H7 (cell line): ENCODE results near the gene APBB1IP. TPM values are rescaled to one million over a fixed set of nuclear protein-coding genes. Genes with fewer than 3 reads are reported as not detected.

ENCODE experiments used
- DNase-seq: peaks from one replicate; pipeline ENCODE4 v3.0.0; 2012
- H3K27me3 ChIP-seq: 2 replicates; pipeline ENCODE4 v1.6.0; 2011; ENCODE audit warnings: mild to moderate bottlenecking, low read length; ENCODE audit not compliant: control insufficient read depth, insufficient read depth
- H3K36me3 ChIP-seq: replicated peaks from 2 replicates; pipeline ENCODE4 v1.5.1; 2011; ENCODE audit warnings: low read length; ENCODE audit not compliant: control insufficient read depth, insufficient read depth
- H3K4me3 ChIP-seq: 2 replicates; pipeline ENCODE4 v1.5.1; 2011; ENCODE audit warnings: low read depth, mild to moderate bottlenecking, control low read depth, low read length, moderate library complexity; ENCODE audit not compliant: insufficient read depth
- total RNA-seq: library from RNA; depleted of rRNA; stranded (reverse); fragments of >200 nt; shearing (Covaris generic); gene quantifications from 2 replicates; pipeline ENCODE4 v1.2.3, GENCODE V29; 2014

Gene APBB1IP
- total RNA-seq, 1 experiment from 2014 or later = not detected

GRCh38 chr10:26525586-26525985 is 87.4 kb downstream of the APBB1IP start:
- Histone ChIP-seq H3K36me3 (no peaks in the 10 kb centered on the region), H3K4me3 (no peak overlapping the region), H3K27me3 (no peaks in the 10 kb centered on the region)
- DNase-seq = no peak

- DNase-seq = no peak
- H3K4me3 ChIP-seq = no peak overlapping the region
- H3K27me3 ChIP-seq = no peaks in the 10 kb centered on the region
- H3K36me3 ChIP-seq = no peaks in the 10 kb centered on the region
Observed at GRCh38 chr10:26527018-26527417, 88.9 kb downstream of the APBB1IP start.

DNA sequence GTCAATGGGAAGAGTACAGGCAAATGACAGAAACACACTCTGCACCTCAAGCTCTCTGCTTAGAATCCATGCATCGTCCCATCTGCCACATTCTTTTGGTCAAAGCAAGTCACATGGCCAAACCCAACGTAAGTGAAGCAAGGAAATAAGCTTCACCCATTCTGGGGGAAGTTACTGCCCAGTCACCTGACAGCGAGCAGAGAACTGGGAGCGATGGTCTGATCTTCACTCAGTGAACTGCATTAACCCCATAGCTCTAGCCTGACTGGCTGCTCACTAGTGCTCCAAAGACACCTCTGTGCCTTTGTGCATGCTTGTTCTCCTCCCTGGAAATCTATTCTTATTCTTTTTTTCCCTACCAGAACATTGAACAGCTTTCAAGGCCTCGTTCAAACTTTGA is 89.9 kb downstream of the APBB1IP start:
- DNase-seq = no peak
- Histone ChIP-seq H3K36me3 (no peaks in the 10 kb centered on the region), H3K4me3 (no peak overlapping the region), H3K27me3 (no peaks in the 10 kb centered on the region)

- Histone ChIP-seq H3K36me3 (no peaks in the 10 kb centered on the region), H3K4me3 (no peak overlapping the region), H3K27me3 (no peaks in the 10 kb centered on the region)
- no peak for DNase-seq
Observed at GRCh38 chr10:26528715-26529393, 90.7 kb downstream of the APBB1IP start.

- no peak overlapping the region for H3K4me3 ChIP-seq
- no peaks in the 10 kb centered on the region for H3K27me3 ChIP-seq
- H3K36me3 ChIP-seq = no peaks in the 10 kb centered on the region
- peak; percentile 70 for DNase-seq
Observed at GRCh38 chr10:26534384-26534783, 96.2 kb downstream of the APBB1IP start.

- peak; percentile 67 for DNase-seq
- H3K4me3 ChIP-seq = no peak overlapping the region
- H3K36me3 ChIP-seq = no peaks in the 10 kb centered on the region
- no peaks in the 10 kb centered on the region for H3K27me3 ChIP-seq
Observed at GRCh38 chr10:26540601-26541000, 102.5 kb downstream of the APBB1IP start.

GRCh38 chr10:26543567-26544306 is 105.6 kb downstream of the APBB1IP start:
- DNase-seq = no peak
- H3K27me3 ChIP-seq = no peaks in the 10 kb centered on the region
- no peaks in the 10 kb centered on the region for H3K36me3 ChIP-seq
- no peak overlapping the region for H3K4me3 ChIP-seq

GRCh38 chr10:26544932-26545331 is 106.8 kb downstream of the APBB1IP start:
- no peaks in the 10 kb centered on the region for H3K27me3 ChIP-seq
- H3K36me3 ChIP-seq = no peaks in the 10 kb centered on the region
- H3K4me3 ChIP-seq = no peak overlapping the region
- DNase-seq = no peak

DNA sequence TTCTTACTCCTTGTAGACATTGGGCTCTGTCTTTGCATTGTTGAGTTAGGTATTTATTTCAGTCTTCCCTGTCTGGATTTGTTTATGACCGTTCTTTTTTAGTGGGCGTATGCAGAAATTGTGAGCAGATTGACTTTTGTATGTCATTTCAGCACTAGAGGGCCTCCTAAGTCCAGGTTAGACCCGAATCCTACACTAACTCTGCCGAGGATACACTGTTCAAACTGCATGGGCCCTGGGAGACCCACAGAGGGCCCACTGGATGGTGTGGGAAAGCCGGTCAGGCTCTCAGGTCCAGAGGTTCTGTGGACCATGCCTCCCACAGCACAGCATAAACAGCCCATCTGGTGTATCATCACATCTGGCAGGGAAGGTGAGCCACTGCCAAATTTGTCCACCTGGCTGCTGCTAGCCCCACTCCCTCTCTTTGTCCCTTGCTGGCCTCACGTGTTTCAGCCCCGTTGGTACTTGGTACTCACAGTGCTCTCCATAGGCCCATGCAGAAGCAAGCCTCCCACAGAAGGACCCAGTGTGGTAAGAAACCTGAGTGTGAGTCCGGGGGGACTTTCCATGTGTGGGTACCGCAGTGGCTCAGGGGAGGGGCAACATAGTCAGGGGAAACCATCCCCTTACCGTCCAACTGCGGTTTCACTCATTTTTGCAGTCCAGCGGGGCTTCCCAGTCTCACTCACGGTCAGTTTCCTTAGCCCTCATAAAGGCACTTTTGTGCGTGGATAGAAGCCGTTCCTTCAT is 112.8 kb downstream of the APBB1IP start:
- peak; percentile 54 for DNase-seq
- H3K36me3 ChIP-seq = no peaks in the 10 kb centered on the region

DNA sequence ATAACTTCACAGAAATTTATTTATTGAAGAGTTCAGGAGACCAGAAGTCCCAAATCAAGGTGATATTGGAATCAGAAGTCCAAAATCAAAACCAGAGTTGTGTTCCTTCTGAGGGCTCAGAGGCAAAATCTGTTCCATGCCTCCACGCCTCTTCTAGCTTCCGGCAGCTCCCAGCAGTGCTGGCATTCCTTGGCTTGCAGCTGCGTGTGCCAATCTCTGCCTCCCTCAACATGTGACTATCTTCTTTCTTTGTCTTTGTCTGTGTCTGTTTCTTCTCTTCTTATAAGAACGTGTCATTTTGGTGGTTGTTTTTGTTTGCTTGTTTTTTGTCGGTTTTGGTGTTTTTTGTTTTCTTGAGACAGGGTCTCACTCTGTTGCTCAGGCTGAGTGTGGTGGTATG is 116.1 kb downstream of the APBB1IP start:
- DNase-seq = no peak
- H3K27me3 ChIP-seq = no peaks in the 10 kb centered on the region
- no peak overlapping the region for H3K4me3 ChIP-seq
- no peaks in the 10 kb centered on the region for H3K36me3 ChIP-seq

More for the DNA sequence above, 112.8 kb downstream of the APBB1IP start:
- H3K4me3 ChIP-seq = no peak overlapping the region
- no peaks in the 10 kb centered on the region for H3K27me3 ChIP-seq

DNA sequence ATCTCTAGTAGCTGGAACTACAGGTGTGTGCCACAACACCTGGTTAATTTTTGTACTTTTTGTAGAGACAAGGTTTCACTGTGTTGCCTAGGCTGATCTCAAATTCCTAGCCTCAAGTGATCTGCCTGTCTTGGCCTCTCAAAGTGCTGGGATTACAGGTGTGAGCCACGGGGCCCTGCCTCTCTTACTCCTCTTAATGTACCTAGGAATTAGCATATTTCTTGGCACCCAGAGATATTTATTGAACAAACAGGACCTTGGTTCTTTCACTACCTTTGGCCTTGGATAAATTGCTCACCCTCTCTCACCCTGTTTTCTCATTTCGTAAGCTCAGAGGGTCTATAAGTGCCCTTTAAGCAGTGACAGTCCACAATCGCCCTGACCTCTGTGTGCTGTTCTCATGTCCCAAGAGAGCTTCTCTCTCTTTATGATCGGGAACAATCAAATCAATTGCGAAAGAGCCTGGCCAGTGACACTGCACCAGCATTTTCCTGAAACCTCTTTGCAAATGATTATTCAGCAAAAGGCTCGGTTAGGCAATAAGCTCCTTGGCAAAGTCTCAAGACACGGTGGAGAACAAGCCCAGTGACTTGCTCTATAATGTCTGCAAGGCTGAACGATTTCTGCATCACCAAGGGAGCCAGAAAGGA is 117.7 kb downstream of the APBB1IP start:
- Histone ChIP-seq H3K36me3 (no peaks in the 10 kb centered on the region), H3K27me3 (no peaks in the 10 kb centered on the region), H3K4me3 (no peak overlapping the region)
- DNase-seq = no peak

DNA sequence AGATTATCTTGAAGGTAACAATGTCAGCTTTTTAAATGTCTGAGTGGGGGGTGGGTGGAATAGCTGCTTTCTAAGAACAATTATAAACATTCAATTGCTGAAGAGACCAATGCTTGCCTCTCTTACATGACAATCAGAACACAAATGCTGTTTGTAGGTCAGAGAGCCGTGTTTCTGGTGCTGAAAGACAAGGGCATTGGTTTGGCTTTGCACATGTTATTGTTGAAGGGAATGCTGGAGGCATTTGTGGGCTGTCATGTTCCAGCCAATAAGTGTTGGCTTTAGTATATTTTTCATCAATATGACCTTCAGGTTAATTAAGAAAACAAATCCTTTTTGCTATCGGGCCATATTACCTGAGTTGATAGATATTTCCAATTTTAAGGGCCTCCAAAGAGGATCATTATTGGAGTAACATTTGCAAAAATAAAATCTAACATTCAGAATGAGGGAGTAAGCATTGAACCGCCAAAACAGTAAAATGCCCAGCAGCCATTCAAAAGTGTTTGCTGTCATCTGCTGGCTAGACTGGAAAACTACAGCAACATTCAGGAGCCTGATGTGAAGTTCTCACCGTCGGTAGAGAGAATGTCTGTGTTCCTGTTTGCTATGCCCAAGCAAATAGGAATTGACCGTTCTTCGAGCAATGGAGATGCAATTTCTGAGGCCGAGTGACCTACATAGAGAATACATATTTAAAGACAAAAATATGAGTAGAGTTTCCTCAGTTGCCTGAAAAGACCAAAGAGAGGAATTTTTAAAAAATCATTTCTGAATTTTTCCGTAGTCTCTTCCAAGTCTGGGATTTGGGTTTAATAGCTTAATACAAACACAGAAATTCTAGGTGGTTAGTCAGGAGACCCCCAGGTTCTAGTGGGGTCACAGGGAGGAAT is 118.9 kb downstream of the APBB1IP start:
- peak; percentile 65 for DNase-seq
- H3K4me3 ChIP-seq = no peak overlapping the region

GRCh38 chr10:26557641-26558014 is 119.5 kb downstream of the APBB1IP start:
- H3K4me3 ChIP-seq = no peak overlapping the region
- H3K27me3 ChIP-seq = no peaks in the 10 kb centered on the region
- H3K36me3 ChIP-seq = no peaks in the 10 kb centered on the region
- no peak for DNase-seq

More for the DNA sequence above, 118.9 kb downstream of the APBB1IP start:
- no peaks in the 10 kb centered on the region for H3K27me3 ChIP-seq
- no peaks in the 10 kb centered on the region for H3K36me3 ChIP-seq
